ENCODE results near the gene CCDC43.

CCDC43 gene

DNA sequence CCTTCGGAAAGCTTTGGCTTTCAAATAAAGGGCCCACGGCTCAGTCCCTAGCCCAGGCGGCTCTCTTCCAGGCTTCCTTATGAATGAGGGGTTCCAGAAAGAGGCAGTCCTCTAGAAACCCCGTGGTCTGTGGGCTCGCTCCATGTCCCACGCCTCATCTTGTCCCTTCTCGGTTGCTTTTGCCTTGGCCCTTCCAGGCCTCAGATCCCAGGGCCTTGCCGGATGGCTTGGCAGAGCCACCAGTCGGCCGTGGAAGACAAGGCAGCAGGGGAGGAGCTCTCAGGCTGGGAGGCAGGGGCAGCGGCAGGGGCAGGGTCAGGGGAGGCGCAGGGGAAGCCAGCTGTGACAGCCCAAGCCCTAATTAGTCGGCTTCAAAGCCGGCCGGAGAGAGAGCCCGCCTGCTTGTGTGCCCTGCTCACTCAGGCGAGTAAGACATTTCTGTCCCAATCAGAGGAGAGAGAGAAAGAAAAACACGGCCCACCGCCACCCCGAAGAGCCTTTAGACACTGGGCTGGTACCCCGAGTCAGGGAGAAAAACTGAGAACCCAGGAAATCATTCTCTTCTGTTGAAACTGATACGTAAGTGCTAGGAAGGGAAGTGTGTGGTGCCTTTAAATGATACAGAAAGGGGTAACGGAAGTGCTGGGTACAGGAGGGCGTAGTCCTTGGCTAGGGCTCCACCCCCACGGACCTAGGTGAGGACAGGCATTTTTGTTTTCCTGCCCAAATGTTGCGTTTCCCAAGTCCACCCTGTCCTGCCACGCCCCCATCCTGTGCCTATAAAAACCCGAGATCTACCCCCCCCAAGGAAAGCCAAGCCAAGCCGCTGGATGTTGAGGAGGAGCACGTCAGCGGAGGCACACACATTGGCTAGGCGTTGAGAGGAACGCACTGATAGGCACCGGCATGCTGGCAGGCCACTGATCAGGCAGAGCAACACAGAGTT is 61.1 kb downstream of the CCDC43 start:
- no peak overlapping the region for H3K27ac ChIP-seq
- no peak for DNase-seq (ENCODE audit: low read depth, low spot score)

GRCh38 chr17:44627513-44628242 is 61.9 kb downstream of the CCDC43 start:
- DNase-seq (ENCODE audit: low read depth, low spot score): no peak
- H3K27ac ChIP-seq: no peak overlapping the region
